Activated CD4-positive, alpha-beta T cell treated with anti-CD3 and anti-CD28 coated beads, Interleukin-2, amount 10 ng/mL, durations not matched to agents 7 days and 5 days (primary cell): ENCODE data around the gene FOXO3. TPM values are rescaled to one million over a fixed set of nuclear protein-coding genes. Genes with fewer than 3 reads are reported as not detected.
"Not testable (repeated sequence)": the region's sequence is repeated elsewhere in the genome, so short reads cannot be mapped to it uniquely, and the experiment has no call there.

Experiments used
- CTCF ChIA-PET: fragments of 350-600 bp; sonication (Branson Sonifier 250); formaldehyde crosslinking; loops from one replicate; lab custom pipeline; 2021; ENCODE audit warnings: antibody characterized with exemption; lab: Charles Lee
- POLR2A ChIA-PET: fragments of 350-600 bp; sonication (Branson Sonifier 250); formaldehyde crosslinking; loops from one replicate; lab custom pipeline; 2021; ENCODE audit warnings: antibody characterized with exemption; lab: Charles Lee
- DNase-seq: peaks from one replicate; pipeline ENCODE4 v3.0.0-alpha.2; 2020
- H3K27ac Mint-ChIP-seq: one replicate; pipeline ENCODE4 v1.8.0; 2021; ENCODE audit warnings: mild to moderate bottlenecking, moderate library complexity, mixed read lengths
- H3K27me3 Mint-ChIP-seq: one replicate; pipeline ENCODE4 v1.8.0; 2021; ENCODE audit warnings: mixed read lengths
- H3K36me3 Mint-ChIP-seq: one replicate; pipeline ENCODE4 v1.8.0; 2021; ENCODE audit warnings: low read depth, mixed read lengths
- H3K4me1 Mint-ChIP-seq: one replicate; pipeline ENCODE4 v1.8.0; 2021; ENCODE audit warnings: mixed read lengths
- H3K4me3 Mint-ChIP-seq: one replicate; pipeline ENCODE4 v1.8.0; 2021; ENCODE audit warnings: mild to moderate bottlenecking, moderate library complexity, mixed read lengths
- H3K9me3 Mint-ChIP-seq: one replicate; pipeline ENCODE4 v1.8.0; 2021; ENCODE audit warnings: mixed read lengths
- total RNA-seq, 2 experiments: library from RNA; stranded (reverse); gene quantifications; one replicate each; pipeline ENCODE4 v1.2.3, GENCODE V29; 2021

FOXO3 gene
- total RNA-seq, 2 experiments from 2014 or later, result 11.2 to 12.8 TPM

DNA sequence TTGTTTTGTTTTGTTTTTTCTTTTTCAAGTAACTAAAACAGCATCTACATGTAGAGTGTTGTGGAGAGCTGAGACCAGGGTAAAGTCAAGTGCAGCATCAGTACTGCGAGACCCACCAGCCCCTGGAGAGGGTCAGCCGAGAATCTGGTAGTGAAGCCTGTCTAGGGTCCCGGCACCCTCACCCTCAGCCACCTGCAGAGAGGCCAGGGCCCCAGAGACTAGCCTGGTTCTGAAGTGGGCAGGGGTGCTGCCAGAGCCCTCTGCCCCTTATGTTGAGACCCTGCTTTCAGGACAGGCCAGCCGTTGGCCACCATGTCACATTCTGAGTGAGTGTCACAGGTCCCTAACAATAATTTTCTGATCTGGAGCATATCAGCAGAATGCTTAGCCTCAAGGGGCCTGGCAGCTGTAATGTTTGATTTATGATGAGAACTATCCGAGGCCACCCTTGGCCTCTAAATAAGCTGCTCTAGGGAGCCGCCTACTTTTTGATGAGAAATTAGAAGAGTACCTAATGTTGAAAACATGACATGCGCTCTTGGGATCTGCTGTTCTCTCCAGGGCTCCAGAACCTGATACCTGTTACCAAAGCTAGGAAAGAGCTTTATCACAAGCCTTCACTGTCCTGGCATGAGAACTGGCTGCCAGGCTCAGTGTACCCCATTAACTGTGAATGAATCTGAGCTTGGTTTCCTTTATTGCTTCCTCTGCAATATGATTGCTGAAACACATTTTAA is 121.8 kb downstream of the FOXO3 start:
- H3K27ac Mint-ChIP-seq, DNase-seq, H3K27me3 Mint-ChIP-seq, H3K36me3 Mint-ChIP-seq, POLR2A ChIA-PET, H3K4me1 Mint-ChIP-seq, H3K4me3 Mint-ChIP-seq, H3K9me3 Mint-ChIP-seq: not testable (repeated sequence)
- CTCF ChIA-PET, result interaction anchor here (1.0 kb wide), 1 partner anchor 59 kb away, joined by 3 read pairs; no protein-coding TSS in a partner anchor

DNA sequence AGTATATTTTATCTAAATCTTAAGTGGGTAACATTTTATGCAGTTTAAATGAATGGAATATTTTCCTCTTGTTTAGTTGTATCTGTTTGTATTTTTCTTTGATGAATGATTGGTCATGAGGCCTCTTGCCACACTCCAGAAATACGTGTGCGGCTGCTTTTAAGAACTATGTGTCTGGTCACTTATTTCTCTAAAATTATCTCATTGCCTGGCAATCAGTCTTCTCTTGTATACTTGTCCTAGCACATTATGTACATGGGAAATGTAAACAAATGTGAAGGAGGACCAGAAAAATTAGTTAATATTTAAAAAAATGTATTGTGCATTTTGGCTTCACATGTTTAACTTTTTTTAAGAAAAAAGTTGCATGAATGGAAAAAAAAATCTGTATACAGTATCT is 123.3 kb downstream of the FOXO3 start:
- H3K4me3 Mint-ChIP-seq, H3K27me3 Mint-ChIP-seq, H3K9me3 Mint-ChIP-seq, POLR2A ChIA-PET, H3K4me1 Mint-ChIP-seq, H3K36me3 Mint-ChIP-seq, H3K27ac Mint-ChIP-seq, DNase-seq, CTCF ChIA-PET: not testable (repeated sequence)

DNA sequence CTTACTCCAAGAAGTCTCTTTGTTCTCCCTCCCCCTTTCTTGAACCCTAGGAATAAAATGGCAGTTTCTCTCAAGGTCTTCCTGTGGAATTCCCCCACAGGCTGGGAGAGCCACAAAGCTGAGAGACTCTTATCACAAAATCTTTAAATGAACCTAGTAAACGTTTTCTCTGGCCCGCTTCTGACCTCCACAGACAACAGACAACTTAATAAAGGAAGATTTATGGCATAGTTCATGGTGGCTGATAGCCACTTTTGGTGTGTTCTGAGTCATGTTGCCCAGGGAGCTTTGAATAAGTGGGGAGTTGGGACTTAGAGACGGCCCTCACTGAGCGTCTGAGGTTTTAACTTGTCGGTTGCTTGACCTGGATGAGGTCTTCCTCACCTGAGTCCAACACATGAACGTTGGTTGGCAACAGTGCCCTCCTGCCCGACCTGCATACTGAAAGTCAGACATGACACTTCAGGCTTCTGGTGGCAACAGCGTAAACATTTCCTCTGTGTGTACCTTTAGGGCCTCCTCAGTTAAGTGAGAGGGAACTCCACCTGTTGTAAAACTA is 124.1 kb downstream of the FOXO3 start:
- CTCF ChIA-PET, result interaction anchor here (1.1 kb wide), 1 partner anchor 25 kb away, joined by 3 read pairs; no protein-coding TSS in a partner anchor
- Mint-ChIP-seq H3K4me3 (no peak overlapping the region), H3K27ac (no peak overlapping the region)

DNA sequence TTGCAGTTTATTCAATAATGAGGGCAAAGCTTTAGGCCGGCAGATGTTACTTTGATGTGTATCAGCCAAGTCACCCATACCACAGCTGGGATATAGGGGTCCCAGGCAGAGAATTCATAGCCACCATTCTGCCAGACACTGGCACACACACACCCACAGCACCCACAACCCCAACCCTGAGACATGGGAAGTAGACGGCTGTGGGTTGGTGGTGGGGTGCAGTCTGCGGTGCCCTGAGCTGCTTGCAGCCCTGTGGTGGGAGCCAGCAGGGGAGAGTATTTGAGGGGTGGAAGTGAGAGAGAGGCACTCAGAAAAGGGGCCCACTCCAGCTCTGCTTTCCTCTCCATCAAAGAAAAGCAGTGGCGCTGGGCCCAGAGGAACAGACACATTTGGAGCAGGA is 125.3 kb downstream of the FOXO3 start:
- ChIA-PET CTCF (interaction anchor here (1.1 to 1.4 kb wide), 2 partner anchors 9 to 24 kb away, joined by 3 to 4 read pairs; no protein-coding TSS in a partner anchor), POLR2A (no interaction called here)
- no peak overlapping the region for H3K27ac Mint-ChIP-seq
- peaks cover 8% of the 10 kb centered on the region for H3K4me1 Mint-ChIP-seq
- H3K4me3 Mint-ChIP-seq, result no peak overlapping the region
- H3K27me3 Mint-ChIP-seq, result no peaks in the 10 kb centered on the region
- DNase-seq, result no peak
- no peaks in the 10 kb centered on the region for H3K9me3 Mint-ChIP-seq
- peaks cover 2% of the 10 kb centered on the region for H3K36me3 Mint-ChIP-seq

More for the DNA sequence above, 124.1 kb downstream of the FOXO3 start:
- POLR2A ChIA-PET, result no interaction called here
- Mint-ChIP-seq H3K36me3 (peaks cover 3% of the 10 kb centered on the region), H3K27me3 (no peaks in the 10 kb centered on the region), H3K4me1 (peaks cover 6% of the 10 kb centered on the region), H3K9me3 (no peaks in the 10 kb centered on the region)
- no peak for DNase-seq

DNA sequence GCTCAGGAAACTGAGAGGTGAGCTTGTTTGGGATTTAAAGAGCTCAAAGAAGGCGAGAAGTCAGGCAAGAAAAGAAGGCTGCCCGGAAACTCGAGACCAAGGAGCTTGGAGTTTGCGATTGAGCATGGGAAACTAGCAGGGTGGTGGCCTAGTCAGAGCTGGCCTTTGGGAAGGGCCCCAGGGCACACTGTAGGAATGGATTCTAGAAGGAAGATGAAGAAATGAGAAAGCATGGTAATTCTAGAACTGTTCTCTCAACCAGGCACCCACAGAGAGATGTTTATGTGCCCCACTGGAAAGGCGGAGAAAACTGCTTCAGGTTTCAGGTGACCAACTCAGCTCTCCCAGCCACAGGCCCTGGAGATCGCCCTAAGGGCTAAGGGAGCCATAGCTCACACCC is 126.2 kb downstream of the FOXO3 start:
- peaks cover 8% of the 10 kb centered on the region for H3K4me1 Mint-ChIP-seq
- H3K27me3 Mint-ChIP-seq, result no peaks in the 10 kb centered on the region
- no peak overlapping the region for H3K27ac Mint-ChIP-seq
- ChIA-PET POLR2A (interaction anchor here (0.6 kb wide), 1 partner anchor 8 kb away, joined by 5 read pairs; no protein-coding TSS in a partner anchor), CTCF (interaction anchor here (0.5 kb wide), 1 partner anchor 9 kb away, joined by 3 read pairs; no protein-coding TSS in a partner anchor)
- DNase-seq, result no peak
- no peak overlapping the region for H3K4me3 Mint-ChIP-seq
- H3K9me3 Mint-ChIP-seq, result no peaks in the 10 kb centered on the region
- H3K36me3 Mint-ChIP-seq, result peaks cover 2% of the 10 kb centered on the region

DNA sequence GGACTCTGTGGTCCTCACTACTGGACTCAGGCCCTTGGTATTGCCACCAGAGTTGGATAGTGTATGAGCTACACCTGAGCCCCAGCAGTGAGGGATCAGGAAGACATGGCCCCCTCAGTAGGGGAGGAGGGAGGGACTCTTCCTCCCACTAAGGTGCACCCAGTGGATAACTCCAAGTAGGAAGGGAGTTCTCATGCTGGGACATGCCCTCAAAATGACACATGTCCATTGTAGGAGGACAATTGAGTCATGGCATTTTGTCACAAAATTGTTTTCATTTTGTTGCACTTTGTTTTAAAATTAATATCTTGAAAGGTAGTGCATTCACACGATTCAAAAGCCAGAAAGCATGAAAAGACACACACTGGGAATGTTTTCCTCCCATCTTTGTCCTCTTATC is 127.2 kb downstream of the FOXO3 start:
- no peak overlapping the region for H3K27ac Mint-ChIP-seq
- no peaks in the 10 kb centered on the region for H3K27me3 Mint-ChIP-seq
- no peaks in the 10 kb centered on the region for H3K9me3 Mint-ChIP-seq
- DNase-seq, result no peak
- ChIA-PET CTCF (no interaction called here), POLR2A (no interaction called here)
- H3K36me3 Mint-ChIP-seq, result peaks cover 2% of the 10 kb centered on the region
- H3K4me3 Mint-ChIP-seq, result no peak overlapping the region
- peaks cover 8% of the 10 kb centered on the region for H3K4me1 Mint-ChIP-seq

DNA sequence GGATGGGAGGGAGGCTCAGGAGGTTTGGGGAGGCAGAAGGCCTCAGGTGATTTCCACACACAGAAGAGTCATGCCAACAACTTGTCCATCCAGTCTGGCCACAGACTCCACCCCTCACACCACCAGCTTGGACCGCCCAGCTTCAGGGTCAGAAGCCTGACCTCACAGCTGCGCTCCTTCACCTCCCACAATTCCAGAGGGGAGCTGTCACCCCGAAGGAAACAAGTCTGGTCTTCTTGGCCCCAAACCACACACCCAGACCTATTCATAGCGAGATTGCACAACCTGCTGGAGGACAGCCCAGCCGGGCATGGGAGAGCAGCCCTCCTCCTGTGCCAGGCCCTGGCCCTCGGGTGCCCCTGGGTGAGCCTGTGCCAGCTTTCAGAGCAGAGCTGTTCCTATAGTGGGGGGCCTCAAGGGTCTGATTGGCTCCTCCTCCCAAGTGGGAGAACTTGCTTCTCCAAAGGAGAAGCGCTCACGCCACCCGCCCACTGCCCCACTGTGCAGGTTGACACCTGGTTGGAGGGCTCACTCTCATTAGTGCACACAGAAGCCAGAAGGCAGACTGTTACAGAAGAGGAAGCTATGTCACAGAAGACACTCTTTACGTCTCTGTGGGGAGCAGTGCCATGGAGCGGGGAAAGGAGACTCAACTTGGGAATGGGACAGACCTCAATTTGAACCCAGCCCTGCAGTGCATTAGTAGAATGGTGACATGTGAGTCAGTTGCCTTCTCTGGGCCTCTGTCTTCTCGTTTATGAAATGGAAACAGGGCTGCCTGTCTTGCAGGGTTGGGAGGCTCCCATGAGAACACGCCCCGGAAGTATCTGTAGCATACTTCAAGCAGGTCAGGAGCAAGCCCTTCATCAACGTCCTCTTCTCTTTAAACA is 128.8 kb downstream of the FOXO3 start:
- ChIA-PET CTCF (interaction anchor here (1.2 kb wide), 1 partner anchor 12 kb away, joined by 3 read pairs; no protein-coding TSS in a partner anchor), POLR2A (no interaction called here)
- no peaks in the 10 kb centered on the region for H3K9me3 Mint-ChIP-seq

DNA sequence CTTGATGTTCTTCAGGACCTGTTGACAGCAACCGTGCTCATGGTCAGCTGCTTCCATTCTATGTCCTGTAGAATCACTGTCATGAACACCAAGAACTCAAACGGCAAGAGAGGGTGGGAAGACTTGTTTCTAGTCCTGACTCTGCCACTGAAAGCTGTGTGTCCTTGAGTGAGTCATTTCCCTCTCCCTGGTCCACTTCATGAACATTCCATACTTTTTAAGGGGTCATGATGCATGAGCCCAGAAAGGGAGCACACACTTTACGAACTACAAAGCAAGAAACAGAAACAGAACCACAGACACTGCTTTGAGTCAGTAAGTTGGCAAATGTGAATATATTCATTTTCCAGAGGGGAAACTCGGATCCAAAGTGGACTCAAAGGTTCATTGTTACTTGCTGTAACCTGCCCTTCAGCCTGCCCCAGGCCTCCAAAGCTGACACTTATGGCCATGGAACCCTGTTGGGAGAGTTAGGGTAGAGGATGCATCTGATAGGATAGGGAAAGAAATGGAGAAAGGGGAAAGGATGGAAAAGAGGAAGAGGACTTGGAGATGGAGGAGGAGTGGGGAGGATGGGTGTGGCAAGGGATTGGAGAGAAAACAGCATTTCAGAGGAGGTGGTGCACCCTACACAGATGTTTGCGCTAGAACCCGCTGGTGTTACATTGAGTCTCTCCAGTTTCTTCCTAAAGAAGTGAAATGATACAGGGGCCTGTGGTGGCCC is 129.8 kb downstream of the FOXO3 start:
- H3K27ac Mint-ChIP-seq, result no peak overlapping the region
- H3K36me3 Mint-ChIP-seq, result peaks cover 2% of the 10 kb centered on the region
- CTCF ChIA-PET, result interaction anchor here (0.6 to 1.2 kb wide), 2 partner anchors 11 to 24 kb away, joined by 3 to 4 read pairs; no protein-coding TSS in a partner anchor
- no peak for DNase-seq
- no peaks in the 10 kb centered on the region for H3K9me3 Mint-ChIP-seq
- peaks cover 2% of the 10 kb centered on the region for H3K4me1 Mint-ChIP-seq
- no peaks in the 10 kb centered on the region for H3K27me3 Mint-ChIP-seq
- POLR2A ChIA-PET, result no interaction called here
- no peak overlapping the region for H3K4me3 Mint-ChIP-seq

More for the DNA sequence above, 128.8 kb downstream of the FOXO3 start:
- H3K27ac Mint-ChIP-seq, result no peak overlapping the region
- no peaks in the 10 kb centered on the region for H3K27me3 Mint-ChIP-seq
- H3K4me3 Mint-ChIP-seq, result no peak overlapping the region
- DNase-seq, result no peak
- H3K36me3 Mint-ChIP-seq, result peaks cover 2% of the 10 kb centered on the region
- H3K4me1 Mint-ChIP-seq, result peaks cover 7% of the 10 kb centered on the region

DNA sequence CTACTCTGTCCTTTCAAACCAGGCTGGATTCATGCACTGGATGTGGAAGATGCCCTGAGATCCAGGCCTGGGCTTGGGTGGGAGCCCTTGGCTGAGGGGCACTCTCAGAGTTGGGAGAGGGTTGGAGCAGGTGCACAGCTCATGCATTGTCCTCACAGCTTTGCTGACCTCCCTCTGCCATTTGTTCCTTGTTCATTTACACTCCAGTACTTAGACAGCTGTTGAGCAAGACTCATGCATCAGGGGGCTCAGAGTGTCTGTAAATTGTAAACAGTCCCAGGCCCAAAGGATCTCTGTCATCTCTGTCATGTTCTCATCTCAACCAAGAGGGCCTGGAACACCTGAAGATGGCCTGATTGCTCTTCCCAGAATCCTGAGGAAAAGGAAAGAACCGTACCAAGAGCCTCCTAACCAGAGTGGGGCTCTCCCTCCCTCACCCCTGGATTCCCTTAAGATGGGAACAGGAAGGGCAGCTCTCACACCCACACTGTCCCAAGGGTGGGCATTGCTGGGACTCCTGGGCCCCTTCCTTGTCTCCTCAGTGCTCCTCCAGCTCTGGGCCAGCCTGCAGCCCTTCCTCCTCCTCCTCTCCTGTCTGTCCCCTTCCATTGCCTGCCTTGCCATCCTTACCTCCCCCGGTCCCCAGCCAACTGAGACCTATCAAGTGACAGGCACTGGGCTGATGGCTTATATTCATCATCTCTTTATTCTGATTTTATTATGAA is 132.9 kb downstream of the FOXO3 start:
- H3K4me1 Mint-ChIP-seq, result peaks cover 2% of the 10 kb centered on the region

DNA sequence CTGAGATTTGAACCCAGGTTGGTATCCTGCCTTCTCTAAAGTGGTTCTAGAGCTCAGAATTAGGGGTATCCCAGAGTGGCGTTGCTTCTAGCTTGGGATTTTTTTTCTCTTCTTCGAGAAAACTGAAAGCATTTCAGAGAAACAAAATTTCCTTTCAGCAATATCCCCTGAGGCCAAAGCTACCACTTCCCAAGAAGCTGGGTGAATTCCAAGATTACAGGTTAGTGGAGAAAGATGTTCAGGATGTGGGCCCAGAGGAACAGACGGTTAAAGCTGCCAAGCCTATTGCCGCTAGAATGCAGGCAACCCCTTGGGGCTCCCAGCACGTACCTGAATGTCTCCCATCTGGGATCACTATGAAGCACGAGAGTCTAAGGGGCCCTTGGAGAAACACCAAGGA is 134.1 kb downstream of the FOXO3 start:
- no peaks in the 10 kb centered on the region for H3K27me3 Mint-ChIP-seq
- H3K27ac Mint-ChIP-seq, result no peak overlapping the region
- peaks cover 2% of the 10 kb centered on the region for H3K9me3 Mint-ChIP-seq
- CTCF ChIA-PET, result interaction anchor here (1.0 to 1.2 kb wide), 2 partner anchors 43 to 46 kb away, joined by 3 read pairs; no protein-coding TSS in a partner anchor
- DNase-seq, result no peak
- H3K4me3 Mint-ChIP-seq, result no peak overlapping the region
- peaks cover 2% of the 10 kb centered on the region for H3K4me1 Mint-ChIP-seq
- POLR2A ChIA-PET, result interaction anchor here (0.7 kb wide), 1 partner anchor 8 kb away, joined by 5 read pairs; no protein-coding TSS in a partner anchor
- no peaks in the 10 kb centered on the region for H3K36me3 Mint-ChIP-seq

More for the DNA sequence above, 132.9 kb downstream of the FOXO3 start:
- DNase-seq, result no peak
- H3K9me3 Mint-ChIP-seq, result no peaks in the 10 kb centered on the region
- H3K27ac Mint-ChIP-seq, result no peak overlapping the region
- H3K36me3 Mint-ChIP-seq, result no peaks in the 10 kb centered on the region
- POLR2A ChIA-PET, result no interaction called here
- CTCF ChIA-PET, result interaction anchor here (0.7 to 1.2 kb wide), 2 partner anchors 37 to 44 kb away, joined by 3 read pairs; no protein-coding TSS in a partner anchor
- no peaks in the 10 kb centered on the region for H3K27me3 Mint-ChIP-seq
- H3K4me3 Mint-ChIP-seq, result no peak overlapping the region

DNA sequence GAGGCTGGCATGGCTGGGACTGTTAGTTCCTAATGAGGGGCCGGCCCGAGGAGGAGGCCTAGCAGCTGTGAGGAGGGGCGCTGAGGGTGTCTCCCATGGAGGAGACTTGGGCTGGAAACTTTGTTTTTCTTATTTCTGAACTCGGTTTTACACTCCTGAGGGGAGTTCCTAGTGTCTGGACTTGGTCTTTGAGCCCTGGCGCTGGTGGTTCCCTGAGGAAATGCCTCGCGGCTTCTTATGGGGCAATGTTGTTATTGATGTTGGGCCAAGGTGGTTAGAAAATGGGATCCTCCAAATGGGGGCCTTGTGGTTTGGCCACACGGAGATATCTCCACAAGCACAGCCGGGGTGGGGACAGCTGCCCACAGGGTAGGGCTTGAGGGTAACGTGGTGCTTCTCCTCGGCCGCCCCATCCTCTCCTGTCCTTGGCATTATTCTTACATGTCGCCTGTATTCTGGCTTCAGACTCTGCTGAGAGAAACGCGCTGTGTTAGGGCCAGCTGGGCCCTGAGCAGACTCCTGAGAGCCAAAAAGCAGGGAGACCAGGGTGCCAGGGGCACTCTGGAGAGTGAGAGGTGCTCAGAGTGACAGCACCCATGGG is 136.9 kb downstream of the FOXO3 start:
- no peaks in the 10 kb centered on the region for H3K27me3 Mint-ChIP-seq
- H3K27ac Mint-ChIP-seq, result no peak overlapping the region
- ChIA-PET POLR2A (no interaction called here), CTCF (no interaction called here)
- no peak overlapping the region for H3K4me3 Mint-ChIP-seq
- no peak for DNase-seq
- no peaks in the 10 kb centered on the region for H3K4me1 Mint-ChIP-seq
- peaks cover 18% of the 10 kb centered on the region for H3K9me3 Mint-ChIP-seq
- H3K36me3 Mint-ChIP-seq, result peaks cover 2% of the 10 kb centered on the region
